DND-41 (cell line): ENCODE data around the gene PCNX2.

ENCODE experiments used
- CTCF ChIP-seq: IDR thresholded peaks from 2 replicates; pipeline ENCODE4 v1.5.1; 2012; ENCODE audit warnings: borderline replicate concordance, low read length, moderate library complexity, mild to moderate bottlenecking; ENCODE audit not compliant: poor library complexity, severe bottlenecking; ENCODE audit errors: extremely low read depth
- EZH2 ChIP-seq: IDR thresholded peaks from 3 replicates; pipeline ENCODE4 v1.6.1; 2012; ENCODE audit warnings: borderline replicate concordance, low read depth, mild to moderate bottlenecking, moderate library complexity, low read length, inconsistent platforms; ENCODE audit not compliant: severe bottlenecking

GRCh38 chr1:233293556-233294446 is 1.7 kb downstream of the PCNX2 start:
- TF ChIP-seq CTCF (no peak), EZH2 (no peak)
